Transverse colon (tissue), 4 donors: Measurements from ENCODE around the gene GNB3.

ENCODE experiments used
- POLR2A ChIP-seq: fragments of 450-650 bp; IDR thresholded peaks from one replicate; pipeline ENCODE4 v1.6.1; 2016; ENCODE audit warnings: antibody characterized with exemption, mild to moderate bottlenecking, moderate library complexity
- POLR2AphosphoS5 ChIP-seq, 3 donors: sonication (generic); formaldehyde crosslinking; IDR thresholded peaks; one replicate each; pipeline ENCODE4 v1.6.1; 2016; ENCODE audit warnings: antibody characterized with exemption in 3 of 3
- TF ChIP-seq, protein P1 (sequence below), 5 experiments: fragments of 200-600 bp in 3 of 5; fragments of 450-650 bp in 2 of 5; sonication (generic) in 3 of 5; IDR thresholded peaks; 1 replicate in 2 of 5; 2 replicates in 3 of 5; pipeline ENCODE4 v1.5.1; 2016 to 2017; ENCODE audit warnings: antibody characterized with exemption in 5 of 5, inconsistent platforms in 3 of 5, mild to moderate bottlenecking in 2 of 5, moderate library complexity in 1 of 5

- TF ChIP-seq, protein P1, sequence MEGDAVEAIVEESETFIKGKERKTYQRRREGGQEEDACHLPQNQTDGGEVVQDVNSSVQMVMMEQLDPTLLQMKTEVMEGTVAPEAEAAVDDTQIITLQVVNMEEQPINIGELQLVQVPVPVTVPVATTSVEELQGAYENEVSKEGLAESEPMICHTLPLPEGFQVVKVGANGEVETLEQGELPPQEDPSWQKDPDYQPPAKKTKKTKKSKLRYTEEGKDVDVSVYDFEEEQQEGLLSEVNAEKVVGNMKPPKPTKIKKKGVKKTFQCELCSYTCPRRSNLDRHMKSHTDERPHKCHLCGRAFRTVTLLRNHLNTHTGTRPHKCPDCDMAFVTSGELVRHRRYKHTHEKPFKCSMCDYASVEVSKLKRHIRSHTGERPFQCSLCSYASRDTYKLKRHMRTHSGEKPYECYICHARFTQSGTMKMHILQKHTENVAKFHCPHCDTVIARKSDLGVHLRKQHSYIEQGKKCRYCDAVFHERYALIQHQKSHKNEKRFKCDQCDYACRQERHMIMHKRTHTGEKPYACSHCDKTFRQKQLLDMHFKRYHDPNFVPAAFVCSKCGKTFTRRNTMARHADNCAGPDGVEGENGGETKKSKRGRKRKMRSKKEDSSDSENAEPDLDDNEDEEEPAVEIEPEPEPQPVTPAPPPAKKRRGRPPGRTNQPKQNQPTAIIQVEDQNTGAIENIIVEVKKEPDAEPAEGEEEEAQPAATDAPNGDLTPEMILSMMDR (IDR thresholded peaks at IDR 0.05), result peak in 2 of 5 experiments; percentile 12 to 45
- peak; percentile 99 for TF ChIP-seq POLR2A
- TF ChIP-seq POLR2AphosphoS5 (IDR thresholded peaks at IDR 0.05), result peak; percentile 93 to 98 (median 98)
These were observed 10.6 kb downstream of the GNB3 start, which contains the start of gene CDCA3 for GRCh38 chr12:6851153-6851920.
